Heart left ventricle (tissue), 16 donors: ENCODE results near the gene CFTR. TPM values are rescaled to one million over a fixed set of nuclear protein-coding genes. Genes with fewer than 3 reads are reported as not detected.

Experiments
- ATAC-seq, 4 donors: fragments of 200-7000 bp; cut with Tn5 transposase; one replicate each; pipeline ENCODE4 v1.9.1; 2020 to 2022; ENCODE audit warnings: moderate library complexity in 4 of 4, mild to moderate bottlenecking in 3 of 4, moderate number of reproducible peaks in 1 of 4
- DNase-seq, 5 donors: peaks; one replicate each; pipeline ENCODE4 v3.0.0-alpha.2; 2020
- H3K27ac ChIP-seq, 12 donors: fragments of 200-600 bp; sonication (generic) in 4 of 12; one replicate each; pipeline versions ENCODE4 v1.5.0 to v1.8.0; 2016 to 2022; ENCODE audit warnings: mild to moderate bottlenecking in 2 of 12
- H3K27me3 ChIP-seq, 9 donors: fragments of 200-600 bp; sonication (generic) in 2 of 9; one replicate each; pipeline versions ENCODE4 v1.5.1 to v1.8.0; 2016 to 2022; ENCODE audit warnings: mild to moderate bottlenecking in 3 of 9
- H3K36me3 ChIP-seq, 9 donors: fragments of 200-600 bp; sonication (generic) in 2 of 9; one replicate each; pipeline versions ENCODE4 v1.5.0 to v1.8.0; 2018 to 2022; ENCODE audit warnings: mild to moderate bottlenecking in 2 of 9
- H3K4me1 ChIP-seq, 12 donors: fragments of 200-600 bp; sonication (generic) in 4 of 12; one replicate each; pipeline versions ENCODE4 v1.5.0 to v1.8.0; 2016 to 2022; ENCODE audit warnings: mild to moderate bottlenecking in 3 of 12
- H3K4me3 ChIP-seq, 12 donors: fragments of 200-600 bp; sonication (generic) in 4 of 12; one replicate each; pipeline versions ENCODE4 v1.5.0 to v1.8.0; 2017 to 2022; ENCODE audit warnings: mild to moderate bottlenecking in 9 of 12, moderate library complexity in 4 of 12
- H3K9me3 ChIP-seq, 12 donors: fragments of 200-600 bp; sonication (generic) in 4 of 12; one replicate each; pipeline versions ENCODE4 v1.5.0 to v1.8.0; 2016 to 2022; ENCODE audit warnings: mild to moderate bottlenecking in 1 of 12
- CTCF ChIP-seq, 12 donors: fragments of 200-600 bp; sonication (generic) in 4 of 12; IDR thresholded peaks; one replicate each; pipeline versions ENCODE4 v1.5.0 to v1.8.0; 2018 to 2022; ENCODE audit warnings: antibody characterized with exemption in 12 of 12, mild to moderate bottlenecking in 5 of 12
- POLR2A ChIP-seq, 2 donors: fragments of 450-650 bp; IDR thresholded peaks; one replicate each; pipeline ENCODE4 v1.6.1; 2017; ENCODE audit warnings: antibody characterized with exemption in 2 of 2, mild to moderate bottlenecking in 2 of 2, moderate library complexity in 2 of 2
- WGBS, 4 donors: extraction: QIAGEN DNeasy Blood & Tissue Kit in 2 of 4; methylation state at CpG; one replicate each; pipeline versions ENCODE4 v1.1.5 to v1.1.7; 2013 to 2018; 5-methylcytosine and 5-hydroxymethylcytosine counted together
- intact Hi-C, 10 donors: fragments of 100-400 bp; cut with DNase I; formaldehyde crosslinking; loops; one replicate each; pipeline versions ENCODE4 v1.11.1 to v1.14.2; 2022
- polyA plus RNA-seq, 2 donors: library from polyadenylated mRNA; stranded (reverse); fragments of 200-250 nt; gene quantifications; one replicate each; pipeline ENCODE4 v1.2.3, GENCODE V29; 2013
- total RNA-seq, 9 donors: library from RNA; depleted of rRNA in 2 of 9; stranded (reverse); fragments of >200 nt in 2 of 9; fragmentation: NEBNext Ultra II Directional in 3 of 9; extraction: Animal tissue kit (Norgen Biotek cat#: 25700) in 3 of 9; gene quantifications; one replicate each; pipeline versions ENCODE4 v1.1.0 to v1.2.4, GENCODE V29; 2016 to 2023
- donor health status: ischemic (EF 13 %, LVEDD 7.1; RV severe dilation, severe dysfunction).
- donor health status: healthy with polysubstance abuse.
- donor health status: DM: no; HTN: yes; CAD: no.
- donor health status: DM: no; HTN: no; CAD: no.
- donor health status: ischemic (EF 25% LVEDD 6.9; RV normal size, moderate dysfunction).
- donor health status: ischemic (EF 25% LVEDD 5.7; RV mildly dilated, moderate dysfunction).
- donor health status: healthy.
- donor health status: DM: yes; HTN: yes; CAD: no.
- donor health status: ischemic (EF 35%, LVEDD 5.7; RV mildly dilated, moderate dysfunction).
- donor health status: nonischemic (EF 11% LVEDD 7.7; RV severe dilation, severe dysfunction).
- donor health status: DM: yes; HTN: yes; CAD: no.
- donor health status: PGD.
- donor health status: ischemic (EF 29% LVEDD 5.4; RV normal size, mild dysfunction).
- donor health status: nonischemic (EF 23%, LVEDD 6.1; RV moderate dilation, normal function).

CFTR gene
- total and polyA plus RNA-seq, 11 donors: 0.04 to 1.3 (median 0.25) TPM

- intact Hi-C loops: loop anchor here in 1 of 10 donors (5.0 kb wide), 1 partner anchor 213 kb away; no protein-coding TSS in a partner anchor
- H3K4me1 ChIP-seq: no peaks in the 10 kb centered on the region
- no peaks in the 10 kb centered on the region for H3K36me3 ChIP-seq
- H3K27ac ChIP-seq: no peak overlapping the region
- no peak for DNase-seq
- no peaks in the 10 kb centered on the region for H3K27me3 ChIP-seq
- WGBS, 4 donors: 63 to 71% (median 71%) methylated on average over 4 of the region's 4 CpGs
- ATAC-seq: no peak
- TF ChIP-seq CTCF (IDR thresholded peaks at IDR 0.05) (no peak), POLR2A (IDR thresholded peaks at IDR 0.05) (no peak)
- no peaks in the 10 kb centered on the region for H3K9me3 ChIP-seq
- no peak overlapping the region for H3K4me3 ChIP-seq
Observed at GRCh38 chr7:117669818-117670217, 190.0 kb downstream of the CFTR start.

- 62 to 73% (median 64%) methylated on average over 1 of the region's 1 CpG for WGBS, 4 donors
- Histone ChIP-seq H3K4me1 (no peaks in the 10 kb centered on the region), H3K27me3 (peaks cover 0 to 6% (median 0%) of the 10 kb centered on the region in 9 donors), H3K27ac (no peak overlapping the region), H3K36me3 (no peaks in the 10 kb centered on the region), H3K4me3 (no peak overlapping the region), H3K9me3 (no peaks in the 10 kb centered on the region)
- intact Hi-C loops: loop anchor here in 1 of 10 donors (5.0 kb wide), 1 partner anchor 215 kb away; no protein-coding TSS in a partner anchor
- TF ChIP-seq POLR2A (IDR thresholded peaks at IDR 0.05): no peak
- TF ChIP-seq CTCF (IDR thresholded peaks at IDR 0.05): no peak
- DNase-seq (no peak), ATAC-seq (no peak)
Observed at GRCh38 chr7:117672453-117672852, 192.6 kb downstream of the CFTR start.

GRCh38 chr7:117673367-117673766, 193.5 kb downstream of the CFTR start:
- ATAC-seq (peak in 2 of 4 donors; percentile 36 to 41), DNase-seq (peak in 2 of 5 donors; percentile 33 to 37)
- no peak overlapping the region for H3K27ac ChIP-seq
- H3K4me1 ChIP-seq: no peaks in the 10 kb centered on the region
- peaks cover 0 to 6% (median 0%) of the 10 kb centered on the region in 9 donors for H3K27me3 ChIP-seq
- H3K4me3 ChIP-seq: no peak overlapping the region
- 44 to 64% (median 53%) methylated on average over 14 of the region's 14 CpGs for WGBS, 4 donors
- intact Hi-C loops: loop anchor here in 1 of 10 donors (5.0 kb wide), 1 partner anchor 216 kb away; no protein-coding TSS in a partner anchor
- TF ChIP-seq CTCF (IDR thresholded peaks at IDR 0.05) (no peak), POLR2A (IDR thresholded peaks at IDR 0.05) (no peak)
- H3K9me3 ChIP-seq: no peaks in the 10 kb centered on the region
- H3K36me3 ChIP-seq: no peaks in the 10 kb centered on the region

GRCh38 chr7:117673839-117674238, 194.0 kb downstream of the CFTR start:
- H3K4me3 ChIP-seq: no peak overlapping the region
- no peaks in the 10 kb centered on the region for H3K36me3 ChIP-seq
- ATAC-seq (peak in 2 of 4 donors; percentile 36 to 60), DNase-seq (no peak)
- H3K27me3 ChIP-seq: peaks cover 0 to 6% (median 0%) of the 10 kb centered on the region in 9 donors
- no peaks in the 10 kb centered on the region for H3K9me3 ChIP-seq
- no peaks in the 10 kb centered on the region for H3K4me1 ChIP-seq
- TF ChIP-seq CTCF (IDR thresholded peaks at IDR 0.05) (peak in 8 of 12 donors; percentile 7 to 26 (median 22)), POLR2A (IDR thresholded peaks at IDR 0.05) (no peak)
- intact Hi-C loops: loop anchor here in 2 of 10 donors (2.0 to 5.0 kb wide), 2 partner anchors 215 to 217 kb away; no protein-coding TSS in a partner anchor
- H3K27ac ChIP-seq: no peak overlapping the region
